ENCODE results near the gene UBAP2.

- TF ChIP-seq YY1 (IDR thresholded peaks at IDR 0.05; ENCODE audit: low read depth) (no peak), REST (IDR thresholded peaks at IDR 0.05; ENCODE audit: low read depth) (no peak), EP300 (IDR thresholded peaks at IDR 0.05; ENCODE audit: borderline replicate concordance) (no peak), RAD21 (IDR thresholded peaks at IDR 0.05; ENCODE audit: low read depth) (no peak), TAF1 (IDR thresholded peaks at IDR 0.05; ENCODE audit: low read depth) (no peak), CREB1 (IDR thresholded peaks at IDR 0.05; ENCODE audit: low read depth) (no peak), CEBPB (IDR thresholded peaks at IDR 0.05) (no peak), USF1 (IDR thresholded peaks at IDR 0.05) (no peak), ZBTB7A (IDR thresholded peaks at IDR 0.05; ENCODE audit: low read depth) (no peak), MAX (IDR thresholded peaks at IDR 0.05) (no peak)
Observed at GRCh38 chr9:34085581-34086500, 37.2 kb upstream of the UBAP2 start.

Data from Ishikawa (cell line).